ENCODE data around the gene CCT5. TPM values are rescaled to one million over a fixed set of nuclear protein-coding genes. Genes with fewer than 3 reads are reported as not detected.

CCT5 gene
- total RNA-seq, 2 donors from 2014 or later, result 136 to 150 TPM

DNA sequence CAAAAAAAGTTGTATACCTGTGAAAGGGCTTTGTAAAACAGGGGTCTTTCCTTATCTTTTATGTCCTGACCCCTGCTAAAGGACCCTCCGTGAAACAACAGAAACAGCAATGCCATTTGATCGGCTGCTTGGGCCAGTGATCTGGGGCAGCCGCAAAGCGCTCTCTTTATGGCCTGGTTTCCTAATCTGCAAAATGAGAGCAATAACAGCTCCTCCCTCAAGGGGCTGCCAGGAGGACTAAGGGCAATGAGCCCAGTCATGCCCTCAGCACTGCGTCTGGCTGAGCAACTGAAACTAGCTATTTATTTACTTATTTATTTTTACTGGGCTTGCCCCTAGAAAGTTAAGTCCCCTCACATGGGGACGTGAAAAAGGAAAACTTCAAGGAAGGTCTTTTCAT is 39.3 kb downstream of the CCT5 start:
- peak; percentile 92 for ATAC-seq
- DNase-seq, result peak; percentile 71 to 79
- intact Hi-C loops (cut with DNase I, micrococcal nuclease), result loop anchor here in 1 of 2 donors (5.0 to 10.0 kb wide), 3 partner anchors 135 to 335 kb away; partner anchors contain the start of gene ROPN1L

GRCh38 chr5:10289991-10290390 is 39.9 kb downstream of the CCT5 start:
- no peak for DNase-seq
- intact Hi-C loops (cut with DNase I, micrococcal nuclease), result loop anchor here in 1 of 2 donors (5.0 to 10.0 kb wide), 3 partner anchors 135 to 335 kb away; partner anchors contain the start of gene ROPN1L
- no peak for ATAC-seq

DNA sequence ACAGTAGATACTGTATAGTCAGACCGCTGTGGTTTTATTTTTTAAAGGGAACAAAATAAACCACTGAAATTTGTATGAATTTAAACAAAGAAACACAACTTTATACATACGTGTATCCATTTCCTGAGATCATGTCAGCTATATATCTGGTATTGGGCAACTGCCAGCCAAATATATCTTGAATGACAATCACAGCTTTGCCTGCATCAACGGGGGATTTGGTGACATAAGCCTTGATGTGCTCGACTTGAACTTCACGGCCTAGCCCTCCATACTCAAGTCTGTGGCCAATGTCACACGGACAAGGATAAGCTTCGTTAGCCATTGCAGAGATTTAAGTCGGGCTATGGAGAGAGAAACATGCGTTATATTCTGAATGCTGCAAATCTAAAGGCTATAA is 40.4 kb downstream of the CCT5 start:
- intact Hi-C loops (cut with DNase I, micrococcal nuclease), result no loop called here
- ATAC-seq (no peak), DNase-seq (no peak)

DNA sequence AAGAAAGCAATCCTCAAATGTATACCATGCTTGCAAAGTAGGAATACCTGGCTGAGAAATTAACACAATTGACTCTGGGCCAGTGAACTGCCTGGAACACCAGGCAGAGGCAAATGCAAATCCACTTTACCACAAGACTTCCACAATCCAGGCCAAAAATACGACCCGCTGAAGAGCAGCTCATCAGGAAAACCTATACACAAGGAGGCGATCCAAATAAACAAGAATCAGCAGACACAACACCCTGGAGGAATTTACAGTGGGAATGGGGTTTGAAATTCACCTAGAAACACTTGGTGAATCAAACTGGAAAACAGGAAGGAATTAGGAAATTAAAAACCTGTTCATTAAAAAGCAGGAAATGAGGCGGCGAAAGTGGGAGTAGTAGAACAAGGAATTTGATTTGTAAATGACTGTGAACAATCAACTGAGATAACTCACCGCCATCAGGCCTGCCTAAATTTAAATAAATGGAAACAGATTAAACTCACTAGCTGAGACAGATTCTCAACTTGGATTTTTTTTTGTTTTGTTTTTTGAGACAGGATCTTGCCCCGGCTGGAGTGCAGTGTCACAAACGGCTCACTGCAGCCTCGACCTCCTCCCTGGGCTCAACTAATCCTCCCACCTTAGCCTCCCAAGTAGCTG is 41.7 kb downstream of the CCT5 start:
- ATAC-seq (no peak), DNase-seq (peak in 1 of 2 donors; percentile 9)
- intact Hi-C loops (cut with DNase I, micrococcal nuclease), result no loop called here

DNA sequence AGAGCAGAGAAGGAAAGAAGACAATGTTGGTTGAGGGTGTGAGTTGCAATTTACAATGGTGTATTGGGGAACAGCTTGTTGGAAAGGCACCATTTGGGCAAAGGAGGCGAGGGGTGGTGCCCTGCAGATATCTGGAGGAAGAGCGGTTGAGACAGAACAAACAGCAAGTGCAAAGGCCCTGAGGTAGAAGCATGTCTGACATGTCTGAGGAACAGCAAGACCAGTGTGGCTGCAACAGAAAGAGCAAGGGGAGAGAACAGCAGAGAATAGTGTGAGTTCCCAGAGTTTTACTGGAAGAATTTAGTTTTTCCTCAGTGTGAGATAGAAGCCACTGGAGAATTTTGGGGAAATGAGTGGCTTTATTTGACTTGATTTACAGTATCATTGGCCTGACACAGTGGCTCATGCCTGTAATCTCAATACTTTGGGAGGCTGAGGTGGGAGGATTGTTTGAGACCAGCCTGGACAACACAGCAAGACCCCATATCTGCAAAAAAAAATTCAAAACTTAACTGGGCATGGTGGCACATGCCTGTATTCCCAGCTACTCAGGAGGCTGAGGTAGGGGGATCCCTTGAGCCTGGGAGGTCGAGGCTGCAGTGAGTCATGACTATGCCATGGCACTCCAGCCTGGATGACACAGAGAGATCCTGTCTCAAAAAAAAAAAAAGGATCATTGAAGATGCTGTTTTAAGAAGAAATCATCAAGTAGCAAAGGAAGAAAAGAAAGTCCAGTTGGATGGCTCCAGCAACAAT is 44.0 kb downstream of the CCT5 start:
- intact Hi-C loops (cut with DNase I, micrococcal nuclease), result no loop called here
- ATAC-seq, result no peak

GRCh38 chr5:10295619-10296326 is 45.7 kb downstream of the CCT5 start:
- peak; percentile 73 for ATAC-seq
- intact Hi-C loops (cut with DNase I, micrococcal nuclease), result no loop called here
- DNase-seq, result no peak

More for the DNA sequence above, 44.0 kb downstream of the CCT5 start:
- DNase-seq, result no peak

- no peak for ATAC-seq
- DNase-seq, result no peak
- intact Hi-C loops (cut with DNase I, micrococcal nuclease), result no loop called here
Measured at GRCh38 chr5:10297646-10298204, 47.6 kb downstream of the CCT5 start.

GRCh38 chr5:10300246-10300645 is 50.2 kb downstream of the CCT5 start:
- ATAC-seq (no peak), DNase-seq (no peak)
- intact Hi-C loops (cut with DNase I, micrococcal nuclease), result no loop called here

DNA sequence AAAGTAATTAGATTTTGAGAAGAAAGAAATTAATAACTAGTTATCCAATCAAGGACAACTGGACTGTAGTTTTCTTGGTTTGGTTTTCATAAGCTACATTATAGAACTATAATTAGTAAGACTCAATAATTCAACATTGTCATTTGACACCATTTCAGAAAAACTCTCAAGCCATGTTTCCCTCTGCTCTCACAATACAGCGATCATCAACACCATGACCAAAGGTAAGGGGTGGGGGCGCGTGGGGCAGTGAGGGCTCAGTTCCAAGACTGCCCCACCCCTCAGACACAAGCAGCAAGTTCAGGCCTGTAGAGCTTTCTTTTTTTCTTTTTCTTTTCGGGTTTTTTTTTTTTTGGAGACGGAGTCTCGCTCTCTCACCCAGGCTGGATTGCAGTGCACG is 51.2 kb downstream of the CCT5 start:
- ATAC-seq (peak; percentile 62), DNase-seq (peak; percentile 50 to 69)
- intact Hi-C loops (cut with DNase I, micrococcal nuclease), result no loop called here

DNA sequence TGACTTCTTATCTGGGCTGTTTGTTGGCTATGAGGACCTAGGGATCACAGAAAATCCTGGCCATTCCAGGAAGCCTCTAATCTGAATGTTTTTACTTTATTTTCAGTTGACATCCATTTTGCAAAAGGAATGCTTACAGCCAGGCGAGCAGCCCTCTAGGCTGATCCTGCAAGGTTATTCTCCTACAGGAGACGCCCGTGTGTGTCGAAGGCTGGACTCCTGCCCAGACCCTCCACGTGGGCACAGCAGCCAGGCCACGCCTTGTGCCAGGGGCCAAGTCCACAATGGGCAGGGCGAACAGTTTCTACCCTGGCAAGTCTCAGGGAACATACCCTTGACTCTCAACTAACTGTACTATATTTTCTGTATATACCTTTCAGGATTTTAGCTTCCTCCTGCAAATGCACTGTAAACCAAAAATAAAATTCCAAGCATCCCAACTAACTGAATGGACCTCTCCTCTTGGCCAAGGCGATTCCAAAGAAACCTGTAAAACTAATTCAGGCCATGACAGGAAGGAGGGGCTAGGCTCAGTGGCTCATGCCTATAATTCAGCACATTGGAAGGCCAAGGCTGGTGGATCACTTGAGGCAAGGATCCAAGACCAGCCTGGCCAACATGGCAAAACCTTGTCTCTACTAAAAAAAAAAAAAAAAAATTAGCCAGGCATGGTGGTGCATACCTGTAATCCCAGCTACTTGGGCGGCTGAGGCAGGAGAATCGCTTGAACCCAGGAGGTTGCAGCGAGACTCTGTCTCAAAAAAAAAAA is 51.9 kb downstream of the CCT5 start:
- intact Hi-C loops (cut with DNase I, micrococcal nuclease), result no loop called here
- ATAC-seq, result peak; percentile 87
- DNase-seq, result peak; percentile 95 to 96

DNA sequence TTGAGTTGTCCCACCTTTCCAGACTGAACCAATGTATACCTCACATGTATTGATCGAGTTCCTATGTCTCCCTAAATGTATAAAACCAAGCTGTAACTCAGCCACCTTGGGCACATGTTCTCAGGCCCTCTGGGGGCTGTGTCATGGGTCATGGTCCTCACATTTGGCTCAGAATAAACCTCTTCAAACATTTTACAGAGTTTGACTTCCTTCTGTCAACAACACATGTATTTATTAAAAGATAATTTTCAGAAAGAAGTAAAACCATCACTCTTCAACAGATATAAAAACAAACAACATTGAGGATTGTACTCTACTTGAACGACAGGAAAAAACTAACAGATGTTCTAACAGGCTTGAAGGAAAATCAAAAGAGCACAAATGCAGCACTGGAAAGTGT is 53.1 kb downstream of the CCT5 start:
- DNase-seq, result no peak
- ATAC-seq, result no peak
- intact Hi-C loops (cut with DNase I, micrococcal nuclease), result no loop called here

DNA sequence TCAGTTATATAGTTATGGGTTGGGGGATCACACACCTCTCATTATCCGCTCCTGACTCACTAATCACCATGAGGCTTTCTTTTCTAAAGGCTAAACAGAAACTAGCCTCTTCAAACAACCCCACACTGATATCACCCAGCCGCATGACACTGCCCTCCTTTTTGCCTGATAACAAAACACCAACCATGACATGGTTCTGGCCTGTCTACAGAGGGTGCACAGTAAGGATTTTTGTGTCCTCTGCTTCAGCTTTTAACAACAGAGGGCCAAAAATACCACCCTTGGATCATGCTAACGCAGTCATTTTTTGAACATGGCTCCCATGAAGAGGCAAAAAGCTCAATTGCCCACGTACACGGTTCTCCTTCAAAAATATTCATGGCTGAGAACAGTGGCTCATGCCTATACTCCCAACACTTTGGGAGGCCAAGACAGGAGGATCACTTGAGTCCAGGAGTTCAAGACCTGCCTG is 53.7 kb downstream of the CCT5 start:
- DNase-seq, result no peak
- intact Hi-C loops (cut with DNase I, micrococcal nuclease), result no loop called here
- ATAC-seq, result no peak

DNA sequence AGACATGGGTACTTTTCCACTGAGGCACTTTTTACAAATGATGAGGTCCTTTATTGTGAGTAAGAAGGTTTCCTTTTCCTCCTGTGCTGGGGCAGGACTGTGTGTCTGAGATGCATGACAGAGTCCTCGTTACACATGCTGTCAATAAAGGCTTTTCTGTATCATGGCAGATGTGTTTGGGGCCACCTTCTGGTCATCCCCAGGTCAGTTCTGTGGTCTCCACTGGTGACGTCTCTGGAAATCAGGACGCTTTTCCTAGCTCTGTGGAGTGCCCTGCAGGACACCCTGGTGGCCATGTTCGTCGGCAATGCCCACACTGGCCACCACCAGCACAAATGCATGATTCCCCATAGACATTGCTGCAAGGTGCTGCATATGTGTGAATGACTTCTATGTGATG is 54.9 kb downstream of the CCT5 start:
- DNase-seq, result peak in 1 of 2 donors; percentile 15
- intact Hi-C loops (cut with DNase I, micrococcal nuclease), result no loop called here

DNA sequence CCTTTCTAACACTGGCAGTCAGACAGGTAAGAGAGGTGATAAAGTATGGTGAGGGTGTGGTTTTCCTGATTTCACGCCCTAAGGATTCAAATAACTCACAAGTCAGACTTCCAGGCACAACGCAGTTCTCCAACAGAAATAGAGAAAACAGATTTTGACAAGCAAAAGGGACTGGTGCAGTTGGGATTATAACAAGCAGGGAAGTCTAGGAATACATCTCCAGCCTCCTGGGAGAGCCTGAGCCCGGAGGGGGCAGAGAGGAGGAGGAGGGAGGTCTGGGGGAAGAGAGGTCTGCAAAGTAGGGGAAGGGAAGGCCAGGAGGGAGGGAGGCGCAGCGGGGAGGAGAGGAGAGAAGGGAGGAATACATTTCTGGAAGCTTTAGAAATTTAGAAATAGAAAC is 56.0 kb downstream of the CCT5 start:
- DNase-seq, result no peak
- peak; percentile 54 for ATAC-seq
- intact Hi-C loops (cut with DNase I, micrococcal nuclease), result no loop called here

More for the DNA sequence above, 54.9 kb downstream of the CCT5 start:
- ATAC-seq, result no peak

- ATAC-seq (no peak), DNase-seq (no peak)
- intact Hi-C loops (cut with DNase I, micrococcal nuclease), result no loop called here
Measured at GRCh38 chr5:10306806-10307205, 56.7 kb downstream of the CCT5 start.

DNA sequence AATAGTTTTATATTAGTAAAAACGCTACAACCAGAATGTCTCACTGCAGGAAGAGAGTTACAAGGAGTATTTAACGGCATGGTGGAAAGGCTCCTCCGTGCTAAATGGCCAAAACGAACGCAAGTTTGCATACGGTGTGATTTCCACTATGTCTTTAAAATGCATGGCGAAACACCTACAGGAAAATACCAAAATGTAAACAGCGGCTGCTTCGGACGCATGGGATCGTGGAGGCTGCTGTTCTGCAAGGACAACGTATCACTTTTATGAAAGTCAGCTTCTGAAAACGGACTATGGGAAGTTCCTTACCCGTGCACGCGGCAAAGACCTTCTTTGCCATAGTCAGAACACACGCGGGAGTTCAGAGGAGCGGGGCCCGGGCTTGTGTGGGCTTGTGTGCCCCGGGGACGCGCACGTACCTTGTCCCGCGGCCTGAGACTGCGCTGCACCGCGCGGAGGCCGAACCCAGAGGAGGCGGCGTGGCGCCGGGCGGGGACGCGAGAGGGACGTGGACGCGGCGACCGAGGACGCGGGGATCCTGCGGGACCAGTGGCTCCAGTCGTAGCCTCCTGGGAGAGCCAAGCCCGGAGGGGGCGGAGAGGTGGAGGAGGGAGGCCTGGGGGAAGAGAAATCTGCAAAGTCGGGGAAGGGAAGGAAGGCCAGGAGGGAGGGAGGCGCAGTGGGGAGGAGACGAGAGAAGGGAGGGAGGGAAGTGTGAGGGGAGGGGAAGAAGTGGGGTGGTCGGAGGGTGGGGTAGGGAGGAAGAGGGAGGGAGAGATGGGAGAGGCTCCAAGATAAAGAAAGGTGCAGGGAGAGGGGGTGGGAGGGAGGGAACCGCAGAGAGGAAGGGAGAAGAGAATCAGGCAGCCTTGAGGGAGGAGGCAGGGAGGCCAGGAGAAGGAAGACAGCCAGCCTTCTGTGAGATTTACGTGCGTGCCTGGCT is 57.4 kb downstream of the CCT5 start, which contains the start of gene CMBL:
TSS of gene CMBL (minus strand) at position 697 of the 943 bp plus-strand sequence. CDS start 17,140 bp downstream, outside the sequence.
- intact Hi-C loops (cut with DNase I, micrococcal nuclease), result no loop called here
- ATAC-seq (peak; percentile 71), DNase-seq (peak; percentile 74 to 82)

- ATAC-seq, result no peak
- DNase-seq, result no peak
- intact Hi-C loops (cut with DNase I, micrococcal nuclease), result no loop called here
Measured at GRCh38 chr5:10308844-10309243, 58.8 kb downstream of the CCT5 start.
